CD4-positive, alpha-beta T cell treated with Interleukin-12 subunit alpha and Interleukin-12 subunit beta, for 1 hour (primary cell): ENCODE results near the gene CFAP91.
A peak's percentile ranks its signal among the peaks of the same experiment; 100 is the strongest.

ENCODE experiments used
- DNase-seq: peaks from one replicate; pipeline ENCODE4 v3.0.0-alpha.2; 2020

The CFAP91 gene

DNA sequence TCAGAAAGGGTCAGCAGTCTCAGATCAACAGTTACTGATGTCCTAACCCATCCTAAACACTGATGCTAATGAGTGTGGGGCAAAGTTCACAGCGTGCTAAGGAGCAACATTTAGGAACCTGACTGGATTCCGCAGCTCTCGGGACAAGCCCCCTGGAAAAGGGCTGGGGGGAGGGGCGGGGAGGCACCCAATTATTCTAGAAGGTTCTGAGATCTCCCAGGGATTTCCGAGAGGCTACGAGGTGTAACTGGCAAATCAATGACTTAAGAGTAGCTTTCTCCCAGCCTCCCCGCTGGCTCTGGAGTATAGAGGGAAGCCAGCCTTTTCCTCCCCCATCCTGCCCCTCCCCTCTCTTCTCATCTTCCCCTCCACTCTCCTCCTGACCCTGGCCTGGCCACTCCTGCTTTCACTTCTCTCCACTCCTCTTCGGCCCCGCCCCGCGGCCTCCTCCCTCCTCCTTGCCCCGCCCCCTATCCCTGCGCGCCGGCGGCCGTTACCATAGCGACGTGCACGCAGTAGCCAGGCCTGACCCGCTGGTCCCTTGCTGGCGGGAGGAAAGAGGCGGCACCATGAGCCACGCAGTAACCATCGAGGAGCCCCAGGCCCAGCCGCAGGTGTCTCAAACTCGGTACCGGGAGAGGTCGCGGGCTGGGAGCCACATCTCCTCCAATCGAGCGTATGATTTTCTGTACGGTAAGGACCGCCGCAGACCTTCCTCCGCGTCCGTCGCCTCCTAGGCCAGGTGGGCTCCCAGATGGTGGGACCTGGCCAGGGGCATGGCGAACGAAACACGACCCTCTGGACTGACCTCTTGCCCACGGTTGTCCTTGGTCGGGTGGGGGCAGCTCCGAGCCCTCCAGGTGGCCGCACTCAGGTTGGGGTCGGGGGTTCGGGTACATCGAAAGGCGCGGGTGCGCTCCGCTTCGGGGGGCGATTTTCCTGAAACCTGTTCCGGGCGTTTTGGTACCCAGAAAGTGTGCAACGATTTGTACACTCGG lies at the start of gene CFAP91:
Gene CFAP91, plus strand, starts transcription at position 493 of the 998 bp plus-strand sequence. Its CDS starts 77 bp downstream, at position 570.
- DNase-seq, result peak; percentile 90

DNA sequence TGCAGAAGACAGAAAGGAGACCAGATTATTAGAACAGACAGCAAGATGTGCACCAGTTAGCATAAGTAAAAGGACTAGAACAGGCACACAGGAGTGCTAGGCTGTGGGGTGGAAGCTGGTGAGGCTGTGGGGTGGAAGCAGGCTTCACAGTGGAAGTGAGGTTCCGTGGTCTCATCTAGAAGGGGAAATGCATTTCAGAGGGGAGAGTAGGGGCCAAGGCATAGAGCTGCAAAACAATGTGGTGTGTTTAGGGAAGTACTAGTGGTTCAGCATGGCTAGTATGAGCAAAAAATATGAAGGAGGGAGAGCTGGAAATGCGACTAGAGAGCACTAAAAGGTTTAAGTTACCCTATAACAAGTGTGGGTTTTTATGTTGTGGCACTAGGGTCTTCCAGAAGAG lies 48.9 kb upstream of the CFAP91 start:
- no peak for DNase-seq

GRCh38 chr3:119657887-119658702 lies 44.7 kb upstream of the CFAP91 start:
- DNase-seq, result no peak

DNA sequence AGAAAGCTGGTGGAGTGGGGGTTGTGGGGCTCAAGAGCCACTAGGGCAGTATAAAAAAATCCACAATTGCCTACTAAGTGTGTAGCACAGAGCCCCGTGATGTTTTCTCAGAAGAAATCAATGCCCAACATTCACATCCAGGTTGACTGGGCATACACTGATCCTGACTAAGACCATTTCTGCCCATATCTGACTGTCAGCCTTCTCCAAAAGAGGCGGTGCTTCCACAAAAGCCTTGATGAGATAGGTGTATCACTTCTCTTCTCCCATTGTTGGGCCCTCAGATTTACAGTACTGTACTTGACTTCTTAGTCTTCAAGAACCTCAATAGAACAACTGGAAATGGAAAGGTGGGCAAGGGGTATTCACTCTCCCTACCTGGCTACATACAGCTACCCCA lies 43.8 kb upstream of the CFAP91 start:
- DNase-seq, result no peak

GRCh38 chr3:119659606-119660291 lies 43.1 kb upstream of the CFAP91 start:
- no peak for DNase-seq

DNA sequence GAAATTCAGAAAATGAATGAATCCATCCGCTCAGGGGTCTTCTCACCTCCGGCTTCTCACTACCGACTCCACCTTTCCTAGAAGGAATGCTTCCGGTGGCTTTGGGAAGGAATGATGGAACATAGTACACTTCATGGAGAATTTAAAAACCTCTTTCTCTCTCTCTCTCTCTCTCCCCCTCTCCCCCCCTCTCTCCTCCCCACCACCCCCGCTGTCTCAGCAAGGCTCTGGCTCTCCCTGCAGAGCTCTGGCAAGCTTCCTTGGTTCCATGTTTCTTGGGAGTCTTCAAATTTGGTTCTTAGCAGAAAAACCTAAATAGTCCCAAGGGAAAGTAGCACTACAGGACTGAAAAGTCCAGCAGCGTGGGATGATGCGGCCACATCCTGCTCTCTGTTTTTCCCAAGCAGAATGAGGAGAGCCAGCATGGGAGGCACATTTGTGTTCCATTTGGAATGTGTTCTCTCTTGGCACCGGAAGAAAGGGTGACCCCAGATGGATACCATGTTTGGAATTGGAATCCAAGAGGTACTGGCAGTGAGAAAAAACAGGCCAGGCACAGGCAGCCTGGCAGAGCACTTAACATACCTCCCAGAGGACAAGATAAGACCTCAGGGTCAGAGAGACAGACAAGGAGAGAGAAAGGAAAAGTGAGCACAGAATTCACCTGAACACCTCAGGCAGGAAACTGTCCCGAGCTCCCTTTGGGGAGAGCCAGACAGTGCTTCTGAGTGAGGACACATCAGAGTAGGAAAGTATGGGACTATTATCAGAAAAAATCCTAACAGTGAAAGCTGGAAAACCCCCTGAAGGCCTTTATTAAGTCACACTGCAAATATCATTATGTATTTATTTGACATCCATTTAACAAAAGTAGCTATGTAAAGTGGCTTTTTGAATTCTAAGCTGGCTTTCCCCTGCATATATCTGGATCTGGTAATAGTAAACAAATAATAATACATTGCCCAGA lies 42.1 kb upstream of the CFAP91 start, which contains the start of gene POPDC2:
Gene POPDC2, minus strand, starts transcription at position 116 of the 967 bp plus-strand sequence. CDS start 166 bp downstream, outside the sequence.
- no peak for DNase-seq

DNA sequence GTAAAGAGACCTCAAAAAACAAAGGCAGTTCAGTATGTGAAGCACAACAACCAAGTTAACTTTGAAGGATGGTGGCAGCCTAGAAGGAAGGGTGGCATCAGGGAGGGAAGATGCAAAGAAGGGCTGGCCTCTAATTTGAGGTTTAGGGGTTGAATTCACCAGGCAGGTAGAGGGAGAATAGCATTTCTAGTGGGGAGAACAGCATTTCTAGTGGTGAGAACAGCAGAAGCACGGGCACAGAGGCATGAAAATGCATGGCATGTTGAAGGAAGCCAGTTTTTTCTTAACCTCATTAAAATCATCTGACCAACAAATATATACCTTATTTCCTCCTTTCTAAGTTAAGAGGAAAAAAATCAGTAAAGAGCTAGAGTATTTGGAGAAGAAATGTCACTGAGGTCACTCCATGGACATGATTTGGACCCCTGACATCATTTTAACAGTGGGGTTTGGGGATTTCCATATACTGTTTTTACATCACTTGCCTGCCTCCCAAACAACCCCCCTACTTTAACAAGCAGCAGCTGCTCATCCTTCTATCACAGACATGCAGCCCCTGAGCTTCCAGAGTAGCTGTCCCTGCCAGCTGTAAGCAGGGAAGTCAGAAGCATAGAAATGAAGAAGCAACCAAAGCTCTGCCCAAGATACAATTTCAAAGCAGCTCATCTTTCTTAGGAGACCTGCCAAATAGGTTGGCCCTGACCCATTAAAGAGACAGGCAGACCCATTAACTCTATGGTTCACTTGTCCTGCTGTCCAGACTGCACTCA lies 40.0 kb upstream of the CFAP91 start:
- DNase-seq, result no peak

GRCh38 chr3:119663885-119664284 lies 38.9 kb upstream of the CFAP91 start:
- no peak for DNase-seq

DNA sequence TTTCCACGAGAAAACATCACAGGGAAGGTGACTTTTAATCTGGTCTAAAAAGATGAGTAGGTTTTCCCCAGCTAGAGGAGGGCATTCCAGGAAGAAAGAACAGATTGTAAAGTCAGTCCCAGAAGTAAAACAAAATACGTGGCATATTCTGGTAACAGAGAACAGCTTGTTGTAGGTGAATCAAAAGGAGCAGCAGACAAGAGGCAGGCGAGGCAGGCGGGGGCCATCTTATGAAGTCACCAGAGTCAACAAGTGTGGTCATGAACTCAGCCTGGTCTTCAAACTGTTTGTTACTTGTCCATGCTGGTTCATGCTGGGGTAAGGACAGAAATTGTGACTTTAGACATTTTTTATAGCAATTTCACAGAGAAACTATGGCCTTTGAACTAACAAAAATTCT lies 38.5 kb upstream of the CFAP91 start:
- DNase-seq, result no peak

GRCh38 chr3:119664850-119665379 lies 37.9 kb upstream of the CFAP91 start:
- DNase-seq, result no peak

DNA sequence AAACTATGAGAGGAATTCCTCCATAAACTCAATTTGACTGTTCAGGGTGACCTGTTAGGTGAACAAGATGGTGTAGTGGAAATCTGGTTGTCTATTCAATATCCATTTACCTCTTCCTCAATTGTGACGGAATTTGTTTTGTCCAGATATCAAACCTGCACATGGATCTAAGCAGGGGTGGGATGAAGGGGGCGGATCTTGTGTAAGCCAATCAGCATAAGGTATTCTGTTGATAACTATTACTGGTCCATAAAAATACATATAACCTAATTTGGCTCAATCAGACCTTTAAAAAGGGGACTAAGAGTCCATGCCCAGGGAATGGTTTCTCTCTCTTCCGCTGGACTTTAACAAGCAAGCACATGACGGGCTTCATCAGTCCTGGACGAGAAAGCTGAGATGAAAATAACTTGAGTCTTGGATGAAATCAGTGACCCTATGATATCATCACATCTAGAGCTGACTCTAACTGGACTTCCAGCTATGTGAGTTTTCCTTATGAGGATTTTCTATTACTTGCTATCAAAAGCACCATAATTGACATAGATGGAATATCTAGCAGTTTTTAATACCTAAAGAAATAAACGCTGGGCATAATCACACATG lies 36.8 kb upstream of the CFAP91 start:
- no peak for DNase-seq

DNA sequence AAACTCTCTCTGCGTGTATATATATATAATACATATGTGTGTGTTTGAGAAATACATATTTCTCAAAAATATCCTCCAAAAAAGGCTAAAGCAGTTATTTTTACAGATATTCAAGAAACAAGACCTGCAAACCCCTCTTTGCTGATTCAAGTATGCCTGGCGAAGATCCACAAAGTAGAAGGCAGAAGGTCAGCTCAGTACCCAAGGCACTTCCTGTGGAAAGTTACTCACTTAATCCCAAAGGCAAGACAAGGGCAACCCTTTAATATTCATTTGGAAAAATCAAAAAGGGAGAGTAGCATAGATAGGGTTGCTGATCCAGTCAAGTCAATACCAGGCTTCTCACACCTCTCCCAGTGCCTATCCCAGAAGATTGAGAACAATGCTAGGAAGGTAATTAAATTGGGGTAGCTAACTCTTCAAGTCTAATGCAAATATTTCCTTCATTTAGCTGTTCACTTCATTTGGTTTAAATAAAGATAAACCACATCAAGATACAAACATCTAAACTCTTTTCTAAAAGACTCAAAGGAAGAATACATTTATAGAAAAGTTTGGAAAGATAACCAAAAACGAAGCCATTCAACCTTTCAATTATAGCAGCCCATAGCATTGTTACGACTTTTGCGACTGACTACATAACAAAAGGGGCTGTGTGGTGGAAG lies 32.8 kb upstream of the CFAP91 start:
- DNase-seq, result no peak

DNA sequence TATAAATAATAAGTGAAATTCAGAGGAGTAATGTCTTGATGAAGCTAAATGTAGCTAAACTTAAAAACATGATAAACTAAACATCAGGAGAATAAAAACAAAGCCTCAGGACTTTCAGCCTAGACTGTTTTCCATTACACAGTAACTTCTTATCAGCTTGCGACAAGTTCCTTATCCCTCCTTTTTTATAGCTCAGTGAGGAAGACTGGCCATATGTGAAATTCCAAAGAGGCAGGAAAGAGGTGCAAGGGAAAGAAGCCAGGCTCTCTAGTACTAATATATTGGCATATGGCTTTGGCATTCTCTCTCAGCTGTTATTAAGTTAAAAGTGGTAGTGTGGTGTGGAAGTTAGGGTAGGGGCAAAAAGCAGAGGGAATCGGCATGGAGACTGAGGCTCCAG lies 30.0 kb upstream of the CFAP91 start:
- no peak for DNase-seq

GRCh38 chr3:119673875-119674274 lies 28.9 kb upstream of the CFAP91 start:
- DNase-seq, result no peak

DNA sequence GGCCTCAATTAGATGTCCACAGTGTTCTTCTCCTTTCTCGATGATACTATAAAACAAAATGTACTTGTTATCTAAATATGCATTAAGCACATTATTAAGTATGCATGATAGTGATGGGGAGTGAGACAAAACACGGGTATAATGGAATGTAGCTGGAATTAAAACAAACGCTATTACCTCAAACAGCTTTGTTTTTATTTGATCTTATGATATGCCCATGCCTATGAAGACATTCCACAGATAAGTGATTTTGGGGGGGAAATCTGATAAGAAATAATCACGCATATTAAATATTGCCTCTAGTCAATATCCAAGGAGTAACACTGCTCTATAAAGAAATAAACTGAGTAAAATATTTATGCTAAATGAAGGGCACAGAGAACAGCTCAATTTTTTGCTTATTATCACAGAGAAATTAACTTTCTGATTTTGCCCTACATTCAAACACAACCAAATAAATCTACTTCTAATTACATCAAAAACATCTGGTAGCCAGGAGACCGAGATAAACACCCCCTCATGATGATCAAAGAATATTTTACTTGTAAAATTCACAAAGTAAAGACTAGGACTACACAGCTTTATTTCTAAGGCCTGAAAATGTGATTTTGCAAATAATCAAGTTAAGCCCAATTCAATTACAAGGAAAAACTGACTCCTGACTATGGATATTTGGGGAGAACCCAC lies 27.5 kb upstream of the CFAP91 start:
- no peak for DNase-seq

- DNase-seq, result no peak
Measured at GRCh38 chr3:119676020-119676419, 26.8 kb upstream of the CFAP91 start.

DNA sequence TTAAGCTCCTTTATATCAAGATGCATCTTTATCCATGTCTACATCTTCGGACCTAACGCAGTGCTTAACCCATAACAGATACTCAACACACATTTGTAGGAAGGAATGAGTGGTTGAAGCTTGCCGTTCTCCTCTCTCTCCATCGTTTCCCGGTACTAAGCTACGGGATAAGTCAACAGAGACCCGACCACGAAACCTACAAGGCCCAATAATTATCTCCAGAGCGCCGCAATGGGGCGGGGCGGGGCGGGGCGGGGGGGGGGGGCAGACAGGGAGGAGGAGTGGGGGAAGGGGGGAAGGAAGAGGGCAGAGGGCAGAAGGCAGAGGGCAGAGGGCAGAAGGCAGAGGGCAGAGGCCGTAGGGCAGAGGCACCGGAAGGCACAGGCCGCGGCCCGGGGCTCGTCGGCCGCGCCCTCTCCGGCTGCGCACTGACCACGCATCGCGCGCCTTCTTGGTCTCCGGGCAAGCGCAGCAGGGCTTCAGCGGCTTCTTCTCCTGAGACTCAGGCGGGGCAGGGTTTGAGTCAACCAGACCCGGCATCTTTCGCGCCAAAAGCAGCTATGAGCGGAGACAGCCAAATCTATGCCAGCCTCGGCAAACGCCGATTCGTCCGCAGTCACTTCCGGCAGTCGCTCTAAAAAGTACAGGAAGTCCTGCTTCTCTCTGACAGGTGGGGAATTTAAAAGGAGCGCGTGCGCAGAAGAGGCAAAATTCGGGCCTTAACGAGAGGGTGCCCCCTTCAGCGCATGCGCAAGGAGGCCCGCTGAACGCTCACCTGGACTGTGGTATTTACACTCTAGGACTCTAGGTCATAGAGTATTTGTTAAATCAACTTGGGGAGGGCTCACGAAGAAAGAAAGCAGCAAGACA lies 25.8 kb upstream of the CFAP91 start, which contains the start of gene COX17:
Gene COX17, minus strand, starts transcription at position 636 of the 870 bp plus-strand sequence. Its CDS starts 96 bp downstream, at position 540.
- DNase-seq, result peak; percentile 98

DNA sequence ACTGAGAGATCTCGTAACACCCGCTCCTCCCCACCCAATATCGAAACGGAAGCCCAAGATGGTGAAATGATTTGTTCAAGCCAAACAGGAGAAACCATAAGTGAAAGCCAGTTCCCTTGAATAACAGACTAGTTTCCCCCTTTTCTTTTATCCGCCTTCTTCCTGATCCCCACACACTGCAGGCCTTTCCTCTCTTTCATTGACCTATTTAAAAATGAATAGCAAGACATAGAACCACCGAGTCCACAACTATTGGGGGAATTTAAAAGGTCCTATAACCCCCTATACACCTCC lies 25.2 kb upstream of the CFAP91 start:
- DNase-seq, result no peak
